GM19455 (cell line): Measurements from ENCODE around the gene HBG2.
A peak's percentile ranks its signal among the peaks of the same experiment; 100 is the strongest.

Experiments used
- ATAC-seq: cut with Tn5 transposase; IDR thresholded peaks from one replicate; pipeline ENCODE4 v1.9.1; 2021; ENCODE audit not compliant: unreplicated experiment

The HBG2 gene

GRCh38 chr11:5231111-5231510 lies 23.5 kb downstream of the HBG2 start:
- no peak for ATAC-seq

GRCh38 chr11:5230266-5230665 lies 24.3 kb downstream of the HBG2 start:
- no peak for ATAC-seq

- no peak for ATAC-seq
Observed at GRCh38 chr11:5229796-5230195, 24.8 kb downstream of the HBG2 start.

- ATAC-seq, result no peak
Observed at GRCh38 chr11:5229356-5229755, 25.2 kb downstream of the HBG2 start.

GRCh38 chr11:5228124-5228523 lies 26.5 kb downstream of the HBG2 start:
- ATAC-seq, result no peak

- no peak for ATAC-seq
Observed at GRCh38 chr11:5227681-5228080, 26.9 kb downstream of the HBG2 start.

GRCh38 chr11:5226732-5227310 lies 27.8 kb downstream of the HBG2 start, which contains the start of gene HBB:
Gene HBB (minus strand): TSS chr11:5227071. CDS start chr11:5227021, 50 bp downstream.
- no peak for ATAC-seq

GRCh38 chr11:5225480-5225871 lies 29.1 kb downstream of the HBG2 start:
- ATAC-seq, result no peak

- ATAC-seq, result no peak
Observed at GRCh38 chr11:5224538-5225479, 29.8 kb downstream of the HBG2 start.

- no peak for ATAC-seq
Observed at GRCh38 chr11:5223686-5224085, 30.9 kb downstream of the HBG2 start.

- no peak for ATAC-seq
Observed at GRCh38 chr11:5223146-5223545, 31.4 kb downstream of the HBG2 start.

GRCh38 chr11:5210376-5210885 lies 44.1 kb downstream of the HBG2 start:
- ATAC-seq, result no peak

GRCh38 chr11:5204787-5205186 lies 49.8 kb downstream of the HBG2 start:
- peak; percentile 55 for ATAC-seq

GRCh38 chr11:5203366-5203765 lies 51.2 kb downstream of the HBG2 start:
- no peak for ATAC-seq
